ENCODE data around the gene KCNB1.

GRCh38 chr20:49394264-49394663, 88.2 kb downstream of the KCNB1 start:
- no peak for TF ChIP-seq CTCF (IDR thresholded peaks at IDR 0.05)
- TF ChIP-seq POLR2A (IDR thresholded peaks at IDR 0.05), result no peak

Data from breast epithelium (tissue), 3 donors.